GM19395 (cell line): ENCODE results near the gene SMPD3.

Source experiments
- ATAC-seq: cut with Tn5 transposase; IDR thresholded peaks from one replicate; pipeline ENCODE4 v1.9.1; 2021; ENCODE audit warnings: mild to moderate bottlenecking, moderate library complexity; ENCODE audit not compliant: unreplicated experiment

SMPD3 gene

DNA sequence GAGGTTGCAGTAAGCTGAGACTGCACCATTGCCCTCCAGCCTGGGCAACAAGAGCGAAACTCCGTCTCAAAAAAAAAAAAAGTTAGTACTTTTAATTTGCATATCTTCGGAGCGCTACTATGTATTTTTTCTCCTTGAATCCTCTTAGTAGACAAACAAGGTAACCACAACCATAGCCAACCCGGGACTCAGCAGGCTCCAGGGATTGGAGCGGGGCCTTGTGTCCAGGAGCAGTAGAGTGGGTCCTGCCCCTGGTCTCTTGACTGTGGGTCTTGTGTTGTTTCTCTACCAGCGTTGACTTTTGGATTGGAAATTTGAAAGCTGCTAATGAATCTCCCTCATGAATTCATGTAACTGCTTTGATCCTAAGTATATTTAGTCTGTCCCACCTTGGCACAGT, 105.2 kb downstream of the SMPD3 start:
- ATAC-seq = no peak

DNA sequence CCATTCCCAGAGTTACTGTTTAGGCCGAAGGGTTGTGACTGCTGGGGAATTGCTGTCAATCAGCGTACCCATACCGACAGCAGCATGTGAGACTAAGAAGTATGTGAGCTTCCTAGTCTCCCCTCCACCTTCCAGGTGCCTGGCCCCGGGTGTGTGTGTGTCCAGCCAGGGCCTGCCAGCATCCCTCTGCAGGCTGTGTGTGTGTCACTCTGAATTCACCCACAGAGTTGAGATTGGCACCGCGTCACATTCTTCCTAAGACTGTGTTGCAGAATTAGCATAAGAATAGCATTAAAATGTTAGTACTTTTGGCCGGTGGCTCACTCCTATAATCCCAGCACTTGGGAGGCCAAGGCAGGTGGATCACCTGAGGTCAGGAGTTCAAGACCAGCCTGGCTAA, 105.7 kb downstream of the SMPD3 start:
- ATAC-seq = no peak

DNA sequence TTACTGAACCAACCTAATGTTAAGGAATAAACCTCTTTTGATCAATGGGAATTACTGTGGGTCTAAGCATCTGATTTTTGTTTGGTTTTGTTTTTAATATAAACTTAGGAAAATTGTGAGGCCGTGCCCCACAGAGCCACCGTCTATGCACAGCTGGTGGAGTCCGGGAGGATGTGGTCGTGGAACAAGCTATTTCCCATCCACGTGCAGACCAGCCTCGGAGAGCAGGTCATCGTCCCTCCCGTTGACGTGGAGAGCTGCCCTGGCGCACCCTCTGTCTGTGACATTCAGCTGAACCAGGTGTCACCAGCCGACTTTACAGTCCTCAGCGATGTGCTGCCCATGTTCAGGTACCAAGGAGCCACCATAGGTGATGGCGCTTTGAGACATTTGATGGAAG, 109.1 kb downstream of the SMPD3 start:
- no peak for ATAC-seq

DNA sequence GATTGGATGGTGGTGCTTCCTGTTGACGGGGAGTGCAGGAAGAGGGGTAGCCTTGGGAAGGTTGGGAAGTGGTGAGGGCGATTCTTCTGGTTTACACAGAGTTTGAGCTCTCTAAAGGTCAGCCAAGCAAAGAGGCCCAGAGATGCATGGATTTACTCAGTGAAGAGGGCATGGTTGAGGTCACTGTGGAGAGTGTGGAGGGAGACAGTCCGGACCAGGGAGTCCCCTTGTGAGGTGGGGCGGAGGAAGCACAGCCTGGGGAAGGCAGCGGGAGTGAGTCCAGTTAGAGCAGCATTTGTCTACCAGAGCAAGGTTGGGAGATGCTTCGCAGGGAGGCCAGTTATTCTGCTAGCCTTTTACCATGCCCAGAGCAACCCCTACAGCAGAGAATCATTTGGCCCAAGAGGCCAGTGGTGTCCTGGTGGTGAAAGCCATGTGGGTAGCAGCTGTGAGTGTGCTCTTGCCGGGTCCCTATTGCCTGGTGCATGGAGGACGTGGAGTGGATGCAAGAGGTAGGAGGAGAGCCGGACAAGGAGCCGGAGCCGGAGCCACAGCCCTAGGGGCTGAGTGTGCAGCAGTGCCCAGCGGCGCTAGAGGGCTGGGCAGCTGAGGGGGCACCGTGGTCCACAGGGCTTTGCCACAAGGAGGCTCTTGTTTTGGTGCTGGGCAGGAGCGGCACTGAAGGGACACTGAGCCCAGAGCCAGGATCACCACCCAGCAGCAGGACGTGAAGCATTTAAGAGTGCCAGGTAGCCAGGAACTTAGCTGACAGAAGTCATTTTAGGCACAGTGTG, 109.8 kb downstream of the SMPD3 start:
- ATAC-seq = no peak

DNA sequence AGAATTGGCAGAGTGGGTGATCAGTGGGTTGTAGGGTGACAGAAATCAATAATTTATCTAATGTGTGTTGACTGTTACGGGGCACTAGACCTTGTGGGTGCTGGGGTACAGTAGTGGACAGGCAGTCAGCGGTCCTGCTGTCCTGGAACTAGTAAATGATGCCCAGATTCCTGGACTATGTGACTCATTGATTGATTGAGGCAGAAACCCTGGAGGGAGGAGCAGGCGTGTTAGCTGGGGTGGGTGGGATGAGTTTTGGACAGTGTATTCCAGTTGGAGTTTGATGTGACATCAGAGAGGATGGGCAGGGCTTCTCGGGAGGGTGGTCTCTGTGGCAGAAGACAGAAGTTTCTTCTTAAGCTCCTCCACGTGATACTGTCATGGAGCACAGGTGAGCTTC, 113.1 kb downstream of the SMPD3 start:
- no peak for ATAC-seq

DNA sequence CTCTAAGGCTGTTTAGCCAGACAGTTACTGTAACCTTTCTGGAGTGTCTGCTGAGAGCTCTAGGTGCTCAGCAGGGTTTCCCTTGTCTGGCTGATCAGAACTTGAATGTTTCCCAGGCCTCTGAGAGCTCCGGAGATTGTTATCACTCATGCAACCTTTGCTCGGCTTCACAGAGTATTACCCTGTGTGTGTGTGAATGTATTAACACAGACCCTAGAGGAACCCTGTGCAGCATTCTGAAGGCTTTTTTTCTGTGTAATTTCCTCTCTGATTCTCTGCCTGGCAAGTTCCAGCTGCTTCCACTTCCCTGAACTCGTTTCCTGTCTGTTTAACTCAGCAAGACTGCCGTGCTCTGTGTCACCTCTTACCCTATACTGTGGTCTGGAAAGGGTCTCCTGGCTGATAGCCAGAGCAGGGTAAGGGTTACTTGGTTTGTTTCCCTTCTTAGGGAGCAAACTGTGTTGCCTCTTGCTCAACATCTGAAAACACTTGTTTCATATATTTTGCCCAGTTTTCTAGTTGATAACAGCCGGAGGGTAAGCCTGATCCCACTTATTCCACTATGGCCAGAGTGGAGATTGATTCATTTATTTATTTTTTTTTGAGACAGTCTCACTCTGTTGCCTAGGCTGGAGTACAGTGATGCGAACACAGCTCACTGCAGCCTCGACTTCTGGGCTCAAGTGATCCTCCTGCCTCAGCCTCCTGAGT, 115.7 kb downstream of the SMPD3 start:
- ATAC-seq = no peak

DNA sequence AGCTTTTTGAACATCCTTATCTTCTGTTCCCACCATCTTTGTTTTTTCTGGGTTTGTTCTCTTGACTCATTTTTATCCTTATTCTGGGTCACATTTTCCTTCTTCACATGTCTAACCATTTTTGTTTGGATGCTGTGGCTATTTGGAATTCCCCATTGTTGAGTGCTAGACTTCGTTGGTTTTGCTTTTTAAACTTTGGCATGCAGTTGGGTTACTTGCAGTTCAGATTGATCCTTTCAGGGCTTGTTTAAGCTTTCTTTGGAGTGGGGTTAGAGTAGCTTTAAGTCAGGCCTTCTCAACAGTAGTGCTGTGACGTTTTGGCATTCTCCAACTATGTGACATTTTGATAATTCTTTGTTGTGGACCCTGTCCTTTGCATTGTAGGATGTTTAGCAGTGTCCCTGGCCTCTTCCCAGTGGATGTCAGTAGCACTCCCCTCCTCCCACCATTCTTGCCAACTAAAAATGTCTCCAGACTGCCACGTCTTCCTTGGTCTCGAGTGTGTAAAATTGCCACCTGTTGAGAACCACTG, 116.4 kb downstream of the SMPD3 start:
- ATAC-seq = no peak

DNA sequence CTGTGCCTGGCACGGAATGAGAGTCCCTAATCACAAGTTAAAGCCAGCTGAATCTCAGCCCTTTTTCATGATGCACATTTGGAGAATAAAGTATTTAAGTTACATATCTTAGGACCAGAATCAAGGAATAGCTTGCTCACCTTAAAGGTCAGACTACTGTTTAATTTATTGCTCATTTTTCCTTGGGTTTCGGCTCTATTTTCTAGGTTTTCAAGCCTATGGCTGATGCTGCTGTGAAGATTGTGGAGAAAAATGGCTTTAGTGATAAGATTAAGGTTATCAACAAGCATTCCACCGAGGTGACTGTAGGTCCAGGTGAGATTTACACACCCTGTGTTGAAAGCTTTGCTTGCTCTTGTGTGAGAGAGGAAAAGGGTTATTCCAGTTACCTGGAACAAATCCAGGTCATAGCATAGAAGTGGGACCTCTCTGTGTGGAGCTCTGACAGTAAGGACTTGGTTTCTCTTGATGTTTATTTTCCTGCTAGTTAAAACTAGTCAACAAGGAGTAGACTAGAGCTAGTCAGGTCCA, 119.4 kb downstream of the SMPD3 start:
- ATAC-seq = no peak

DNA sequence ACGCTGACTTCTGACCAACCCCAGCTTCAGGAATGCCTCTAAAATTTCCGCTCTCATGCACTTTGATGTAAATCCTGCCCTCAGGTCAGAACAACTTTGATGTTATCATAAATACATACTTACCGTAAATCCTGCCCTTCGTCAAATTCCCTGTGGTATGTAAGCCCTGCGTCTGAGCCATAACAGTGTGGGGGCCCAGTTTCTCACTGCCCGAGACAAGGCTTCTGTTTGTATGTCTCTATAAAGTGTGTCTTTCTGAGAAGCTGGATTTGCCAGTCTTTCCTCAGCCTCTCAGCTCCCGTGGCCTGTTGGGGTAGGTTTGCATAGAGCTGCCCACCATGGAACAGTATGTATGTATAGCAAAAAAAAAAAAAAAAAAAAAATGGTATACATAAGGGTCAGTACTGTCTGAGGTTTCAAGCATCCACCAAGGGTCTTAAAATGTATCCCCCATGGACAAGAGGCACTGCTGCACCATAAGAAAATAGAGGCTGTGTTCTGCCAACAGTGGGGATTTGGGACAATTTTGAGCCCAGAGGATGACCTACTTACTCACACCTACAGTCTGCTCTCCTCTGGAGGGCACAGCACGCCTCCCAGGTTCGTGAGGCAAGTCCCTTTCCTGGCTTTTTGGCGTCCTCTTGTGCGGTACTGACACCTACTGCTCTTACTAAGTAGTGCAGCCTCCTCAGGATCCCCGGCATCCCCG, 120.0 kb downstream of the SMPD3 start:
- ATAC-seq = peak; percentile 72

DNA sequence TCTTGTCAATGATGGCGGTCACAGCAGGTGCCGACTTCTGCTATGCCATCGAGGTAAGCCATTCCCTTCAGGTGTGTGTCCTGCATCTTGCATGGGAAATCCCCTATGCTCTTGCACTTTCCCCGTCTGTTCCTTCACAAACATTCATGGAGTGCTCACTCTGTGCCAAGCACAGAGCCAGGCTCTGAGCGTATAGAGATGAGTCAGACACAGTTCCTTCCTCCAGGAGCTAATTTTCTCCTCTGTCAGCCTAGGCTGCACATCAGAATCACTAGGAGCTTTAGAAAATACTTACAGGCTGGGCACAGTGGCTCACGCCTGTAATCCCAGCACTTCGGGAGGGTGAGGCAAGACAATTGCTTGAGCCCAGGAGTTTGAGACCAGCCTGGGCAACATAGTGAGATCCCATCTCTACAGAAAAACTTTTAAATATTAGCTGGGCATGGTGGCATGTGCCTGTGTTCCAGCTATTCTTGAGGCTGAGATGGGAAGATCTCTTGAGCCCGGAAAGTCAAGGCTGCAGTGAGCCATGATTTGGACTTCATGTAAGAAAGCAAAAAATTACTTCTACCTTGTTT, 123.4 kb downstream of the SMPD3 start:
- ATAC-seq = no peak

DNA sequence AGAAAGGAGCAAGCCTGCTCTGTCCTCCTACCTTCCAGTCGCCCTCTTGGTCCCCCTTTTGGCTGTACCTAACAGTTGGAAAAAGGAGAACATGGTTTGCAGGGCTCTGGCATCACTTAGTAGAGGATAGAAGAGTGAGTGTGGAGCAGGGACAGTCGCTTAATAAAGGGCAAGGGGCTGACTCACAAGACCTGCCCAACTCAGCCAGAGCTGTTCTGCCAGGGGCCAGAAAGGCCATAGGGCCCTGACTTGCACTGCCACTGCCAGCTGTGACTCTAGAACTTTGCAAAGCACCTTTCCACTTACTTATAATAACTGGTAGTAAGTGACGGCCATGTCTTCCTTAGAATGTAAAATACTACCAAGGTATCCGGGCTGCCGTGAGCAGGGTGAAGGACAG, 124.0 kb downstream of the SMPD3 start:
- no peak for ATAC-seq

DNA sequence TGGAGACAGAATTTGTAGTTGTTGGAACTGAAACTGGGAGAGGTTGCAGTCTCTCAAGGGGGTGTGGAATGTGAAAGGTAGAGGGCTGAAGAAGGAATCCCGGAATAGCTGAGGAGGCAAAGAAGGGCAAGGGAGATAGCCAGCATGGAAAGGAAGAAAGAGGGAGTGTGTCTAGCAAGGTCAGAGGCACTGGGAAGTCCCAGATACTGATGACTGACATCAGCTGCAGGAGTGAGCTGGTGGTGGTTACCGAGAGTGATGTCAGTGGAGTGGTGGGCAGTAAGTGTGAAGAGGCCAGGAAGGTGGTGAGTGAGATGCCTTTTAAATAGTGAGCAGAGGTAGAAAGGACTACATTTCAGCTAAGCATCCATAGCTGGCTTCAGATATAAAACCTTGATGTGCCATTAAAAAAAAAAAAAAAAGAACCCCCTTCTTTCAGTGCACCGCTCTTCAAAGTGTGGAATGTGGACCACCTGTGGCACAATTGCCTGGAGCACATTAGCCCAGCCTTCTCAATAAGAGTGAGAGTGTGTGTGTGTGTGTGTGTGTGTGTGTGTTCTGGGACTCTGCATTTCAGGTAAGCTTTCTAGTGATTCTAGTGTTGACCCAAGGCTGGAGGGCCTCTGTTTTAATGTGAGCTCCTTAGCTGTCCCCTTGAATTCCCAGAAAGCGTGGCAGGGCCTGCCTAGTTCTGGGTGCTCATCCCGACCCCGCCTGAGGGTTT, 129.0 kb downstream of the SMPD3 start:
- ATAC-seq = no peak

DNA sequence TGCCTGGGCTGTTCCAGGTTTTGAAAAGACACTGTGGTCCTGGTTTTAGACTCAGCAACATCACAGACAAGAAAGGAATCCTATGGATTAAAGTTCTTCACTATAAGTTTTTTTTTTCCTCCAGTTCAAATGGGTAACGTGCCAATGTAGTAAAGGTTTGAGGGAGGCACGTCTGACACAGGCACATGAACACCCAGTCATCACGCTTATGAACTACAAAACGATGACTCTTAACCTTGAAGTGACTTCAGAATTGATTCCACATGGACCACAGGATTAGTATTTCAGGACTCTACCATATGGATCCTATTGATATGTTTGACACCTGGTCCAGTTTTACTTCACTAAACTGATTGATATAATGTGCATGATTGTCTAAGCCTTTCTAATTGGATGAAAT, 135.2 kb downstream of the SMPD3 start:
- ATAC-seq = no peak

DNA sequence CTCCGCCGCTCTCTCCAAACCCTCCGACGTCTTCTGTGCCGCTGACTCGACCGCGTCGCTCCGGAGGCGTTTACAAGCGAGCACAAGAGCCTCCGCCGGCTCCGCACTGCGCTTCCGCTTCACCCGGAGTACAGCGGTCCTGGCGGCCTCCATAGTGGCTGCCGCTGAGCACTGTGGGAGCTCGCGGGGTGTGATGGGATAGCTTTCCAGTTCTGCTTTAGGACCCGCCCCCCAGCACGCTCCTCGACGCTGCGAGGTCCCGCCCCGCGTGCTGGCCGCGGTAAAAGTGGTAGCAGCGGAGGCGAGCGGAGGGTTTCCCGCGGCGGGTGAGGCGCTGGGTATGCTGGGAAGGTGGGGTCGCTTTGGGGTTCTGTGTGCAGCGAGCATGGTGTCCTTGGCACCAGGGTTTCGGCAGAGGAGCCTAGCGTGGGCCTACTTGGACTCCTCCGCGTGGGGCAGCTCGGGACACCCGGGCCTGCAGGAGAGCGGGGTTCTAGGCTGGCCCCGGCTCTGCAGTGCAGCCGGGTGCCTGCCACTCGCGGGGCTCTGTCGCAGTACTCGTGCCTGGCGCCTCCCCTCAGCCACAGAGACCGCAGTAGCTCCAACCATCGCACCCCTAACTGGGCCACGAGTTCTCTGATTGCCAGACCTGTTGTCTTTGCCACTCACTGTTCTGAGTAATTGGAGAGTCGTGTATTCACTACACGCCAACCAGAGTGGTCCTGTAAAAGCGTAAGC, 137.4 kb downstream of the SMPD3 start, which contains the start of the genes PRMT7 and SLC7A6OS:
TSS of gene PRMT7 (plus strand) at position 246 of the 738 bp plus-strand sequence. CDS start 4,961 bp downstream, outside the sequence.
TSS of gene SLC7A6OS (minus strand) at position 173 of the 738 bp plus-strand sequence. CDS start at position 153, 20 bp downstream.
- ATAC-seq = peak; percentile 97

DNA sequence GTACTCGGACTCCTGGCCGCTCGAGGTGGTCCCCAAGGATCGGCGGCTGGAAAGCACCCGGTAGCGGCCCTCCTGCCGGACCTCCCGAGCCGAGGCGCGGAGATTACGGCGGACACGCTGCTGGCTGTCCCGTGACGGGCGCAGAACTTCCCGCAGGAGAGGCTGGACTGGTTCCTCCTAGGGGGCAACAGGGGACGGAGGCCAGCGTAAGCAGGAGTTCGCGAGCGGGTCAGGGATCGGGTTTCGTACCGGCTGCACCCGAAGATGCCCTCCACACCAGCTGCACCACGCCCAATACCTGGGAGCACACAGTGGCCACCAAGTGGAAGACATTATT, 137.9 kb downstream of the SMPD3 start:
- ATAC-seq = peak; percentile 36

DNA sequence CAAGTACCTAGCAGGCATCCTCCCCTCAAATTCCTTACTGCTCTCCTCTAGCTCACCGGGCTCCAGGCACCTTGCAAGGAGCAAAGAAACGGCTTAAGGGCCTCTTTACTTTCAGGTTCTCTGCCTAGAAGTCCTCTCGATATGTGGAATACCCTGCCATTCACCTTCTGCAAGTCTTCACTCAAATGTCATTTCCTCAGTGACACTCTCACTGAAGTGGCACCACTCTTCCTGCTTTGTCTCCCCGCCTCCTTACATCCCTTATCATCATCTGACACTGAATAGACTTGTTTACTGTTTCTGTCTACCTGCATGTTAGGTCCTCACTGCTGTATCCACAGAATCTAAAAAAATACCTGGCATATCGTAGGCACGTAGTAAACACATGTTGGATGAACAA, 138.5 kb downstream of the SMPD3 start:
- ATAC-seq = no peak
